Muscle of arm (tissue), 12 donors: ENCODE results near the gene DENND4A. TPM values are rescaled to one million over a fixed set of nuclear protein-coding genes. Genes with fewer than 3 reads are reported as not detected.

Experiments
- DNase-seq: peaks from one replicate; pipeline ENCODE4 v3.0.0-alpha.2; 2013
- polyA plus RNA-seq, 12 donors: library from polyadenylated mRNA; unstranded; fragments of 120-200 nt; gene quantifications; one replicate each; pipeline ENCODE4 v1.2.1, GENCODE V29; 2013; ENCODE audit not compliant: insufficient read length in 12 of 12

Gene DENND4A
- polyA plus RNA-seq, 12 donors: 10.4 to 19.0 (median 14.0) TPM; not detected in 1

GRCh38 chr15:65676123-65676522 lies 116.0 kb downstream of the DENND4A start:
- DNase-seq: no peak

GRCh38 chr15:65675551-65675950 lies 116.5 kb downstream of the DENND4A start:
- DNase-seq: no peak

- DNase-seq: no peak
Observed at GRCh38 chr15:65666257-65666656, 125.8 kb downstream of the DENND4A start.

GRCh38 chr15:65663521-65663920 lies 128.6 kb downstream of the DENND4A start:
- DNase-seq: no peak

GRCh38 chr15:65660927-65661326 lies 131.2 kb downstream of the DENND4A start:
- DNase-seq: no peak

GRCh38 chr15:65659502-65660052 lies 132.5 kb downstream of the DENND4A start:
- DNase-seq: no peak

GRCh38 chr15:65655457-65655856 lies 136.6 kb downstream of the DENND4A start:
- no peak for DNase-seq

- no peak for DNase-seq
Observed at GRCh38 chr15:65655026-65655425, 137.1 kb downstream of the DENND4A start.

GRCh38 chr15:65653801-65654521 lies 138.1 kb downstream of the DENND4A start:
- DNase-seq: no peak

GRCh38 chr15:65653341-65653740 lies 138.8 kb downstream of the DENND4A start:
- no peak for DNase-seq

GRCh38 chr15:65651831-65652749 lies 140.0 kb downstream of the DENND4A start:
- DNase-seq: no peak

GRCh38 chr15:65651042-65651322 lies 141.1 kb downstream of the DENND4A start:
- DNase-seq: no peak

GRCh38 chr15:65650312-65651041 lies 141.6 kb downstream of the DENND4A start:
- DNase-seq: no peak

GRCh38 chr15:65646486-65646885 lies 145.6 kb downstream of the DENND4A start:
- DNase-seq: no peak

- DNase-seq: no peak
Observed at GRCh38 chr15:65645392-65645791, 146.7 kb downstream of the DENND4A start.

- DNase-seq: no peak
Observed at GRCh38 chr15:65644282-65644681, 147.8 kb downstream of the DENND4A start.

- no peak for DNase-seq
Observed at GRCh38 chr15:65642594-65642993, 149.5 kb downstream of the DENND4A start.

- DNase-seq: no peak
Observed at GRCh38 chr15:65641768-65642475, 150.2 kb downstream of the DENND4A start.

GRCh38 chr15:65639509-65639908 lies 152.6 kb downstream of the DENND4A start:
- no peak for DNase-seq

- peak; percentile 75 for DNase-seq
Observed at GRCh38 chr15:65638681-65639089, 153.4 kb downstream of the DENND4A start.

GRCh38 chr15:65638109-65638508 lies 154.0 kb downstream of the DENND4A start:
- DNase-seq: no peak

GRCh38 chr15:65634356-65634755 lies 157.7 kb downstream of the DENND4A start:
- DNase-seq: no peak
